Thoracic aorta (tissue), 2 donors: ENCODE measurements around the gene DYDC2. TPM values are rescaled to one million over a fixed set of nuclear protein-coding genes. Genes with fewer than 3 reads are reported as not detected.

Source experiments
- ATAC-seq: fragments of 150-250 bp; one replicate; pipeline ENCODE4 v1.8.0; 2017; ENCODE audit warnings: low read depth; ENCODE audit not compliant: insufficient number of reproducible peaks, low FRiP score
- DNase-seq: peaks from one replicate; pipeline ENCODE4 v3.0.0-alpha.2; 2020; ENCODE audit warnings: low spot score
- H3K27ac ChIP-seq, 2 donors: fragments of 200-600 bp; sonication (generic); 1 replicate in 1 of 2; 2 replicates in 1 of 2; pipeline ENCODE4 v1.5.1; 2016; ENCODE audit warnings: mild to moderate bottlenecking in 2 of 2, moderate library complexity in 2 of 2
- H3K27me3 ChIP-seq: fragments of 200-600 bp; sonication (generic); replicated peaks from 2 replicates; pipeline ENCODE4 v1.6.0; 2016; ENCODE audit warnings: mild to moderate bottlenecking; ENCODE audit not compliant: insufficient read depth
- H3K36me3 ChIP-seq: fragments of 200-600 bp; sonication (generic); one replicate; pipeline ENCODE4 v1.5.1; 2016
- H3K4me1 ChIP-seq, 2 donors: fragments of 200-600 bp; sonication (generic); 1 replicate in 1 of 2; 2 replicates in 1 of 2; pipeline versions ENCODE4 v1.5.1 to v1.6.0; 2016; ENCODE audit warnings: low read depth in 2 of 2, mild to moderate bottlenecking in 1 of 2; ENCODE audit not compliant: control insufficient read depth in 1 of 2
- H3K4me3 ChIP-seq: fragments of 200-600 bp; sonication (generic); 2 replicates; pipeline ENCODE4 v1.5.1; 2016; ENCODE audit warnings: mild to moderate bottlenecking
- H3K9me3 ChIP-seq: fragments of 200-600 bp; sonication (generic); 2 replicates; pipeline ENCODE4 v1.5.1; 2016
- CTCF ChIP-seq: fragments of 200-600 bp; sonication (generic); IDR thresholded peaks from one replicate; pipeline ENCODE4 v1.5.1; 2019; ENCODE audit warnings: antibody characterized with exemption
- total RNA-seq, 2 donors: library from RNA; depleted of rRNA; stranded (reverse); fragments of >200 nt; gene quantifications; one replicate each; pipeline versions ENCODE4 v1.1.0 to v1.2.3, GENCODE V29; 2016

DYDC2 gene
- total RNA-seq, 2 donors from 2014 or later, result not detected

GRCh38 chr10:80319725-80320290 lies 36.8 kb upstream of the DYDC2 start:
- ATAC-seq, result no peak

GRCh38 chr10:80320377-80320776 lies 36.2 kb upstream of the DYDC2 start:
- H3K4me3 ChIP-seq, result no peak overlapping the region
- ATAC-seq (no peak), DNase-seq (no peak)
- H3K36me3 ChIP-seq, result no peaks in the 10 kb centered on the region
- H3K27me3 ChIP-seq, result no peaks in the 10 kb centered on the region
- H3K27ac ChIP-seq, result no peak overlapping the region
- no peak for TF ChIP-seq CTCF
- no peaks in the 10 kb centered on the region for H3K9me3 ChIP-seq
- no peaks in the 10 kb centered on the region for H3K4me1 ChIP-seq

More at GRCh38 chr10:80319725-80320290, 36.8 kb upstream of the DYDC2 start:
- Histone ChIP-seq H3K4me3 (no peak overlapping the region), H3K4me1 (no peaks in the 10 kb centered on the region), H3K27ac (no peak overlapping the region), H3K27me3 (no peaks in the 10 kb centered on the region), H3K36me3 (no peaks in the 10 kb centered on the region), H3K9me3 (no peaks in the 10 kb centered on the region)
- DNase-seq, result no peak
- TF ChIP-seq CTCF, result no peak

GRCh38 chr10:80321183-80321582 lies 35.4 kb upstream of the DYDC2 start:
- Histone ChIP-seq H3K27me3 (no peaks in the 10 kb centered on the region), H3K4me3 (no peak overlapping the region), H3K9me3 (no peaks in the 10 kb centered on the region), H3K36me3 (no peaks in the 10 kb centered on the region), H3K27ac (no peak overlapping the region), H3K4me1 (no peaks in the 10 kb centered on the region)
- DNase-seq (no peak), ATAC-seq (no peak)
- TF ChIP-seq CTCF, result no peak

GRCh38 chr10:80322158-80322557 lies 34.4 kb upstream of the DYDC2 start:
- no peak overlapping the region for H3K4me3 ChIP-seq
- no peaks in the 10 kb centered on the region for H3K9me3 ChIP-seq
- ATAC-seq (no peak), DNase-seq (no peak)
- TF ChIP-seq CTCF, result no peak
- H3K27ac ChIP-seq, result no peak overlapping the region
- H3K4me1 ChIP-seq, result no peaks in the 10 kb centered on the region
- no peaks in the 10 kb centered on the region for H3K36me3 ChIP-seq
- no peaks in the 10 kb centered on the region for H3K27me3 ChIP-seq

- Histone ChIP-seq H3K27me3 (no peaks in the 10 kb centered on the region), H3K9me3 (no peaks in the 10 kb centered on the region), H3K4me1 (no peaks in the 10 kb centered on the region), H3K27ac (no peak overlapping the region), H3K36me3 (no peaks in the 10 kb centered on the region), H3K4me3 (no peak overlapping the region)
- ATAC-seq, result no peak
- DNase-seq, result no peak
- TF ChIP-seq CTCF, result no peak
Measured at GRCh38 chr10:80322711-80323110, 33.9 kb upstream of the DYDC2 start.
